SU-DHL-6 (cell line): Measurements from ENCODE around the gene MUC3A.
"Not testable (repeated sequence)": the region's sequence is repeated elsewhere in the genome, so short reads cannot be mapped to it uniquely, and the experiment has no call there.

ENCODE experiments used
- H2AFZ ChIP-seq: fragments of 200-600 bp; sonication (generic); 2 replicates; pipeline ENCODE4 v1.6.1; 2014; ENCODE audit warnings: low read depth, mild to moderate bottlenecking, moderate library complexity, mixed read lengths, antibody characterized with exemption, low read length; ENCODE audit not compliant: severe bottlenecking
- H3F3A ChIP-seq: fragments of 200-600 bp; shearing (Covaris generic); 2 replicates; pipeline ENCODE4 v1.6.0; 2016; ENCODE audit warnings: antibody characterized with exemption, mild to moderate bottlenecking; ENCODE audit not compliant: insufficient read depth
- H3K27ac ChIP-seq: fragments of 200-600 bp; sonication (generic); 2 replicates; pipeline ENCODE4 v1.5.1; 2016; ENCODE audit warnings: low read depth, mild to moderate bottlenecking, low read length, moderate library complexity, mixed read lengths
- H3K27me3 ChIP-seq: fragments of 200-600 bp; sonication (generic), shearing (Covaris generic); 2 replicates; pipeline ENCODE4 v1.6.0; 2014; ENCODE audit warnings: mild to moderate bottlenecking, low read length
- H3K36me3 ChIP-seq: fragments of 200-600 bp; sonication (generic); 2 replicates; pipeline ENCODE4 v1.6.1; 2014; ENCODE audit warnings: mild to moderate bottlenecking, low read length, mixed read lengths
- H3K4me2 ChIP-seq: fragments of 300-600, 200-600 bp; shearing (Covaris generic), sonication (generic); 2 replicates; pipeline ENCODE4 v1.6.0; 2014; ENCODE audit warnings: low read length, low read depth, mild to moderate bottlenecking; ENCODE audit not compliant: poor library complexity, severe bottlenecking
- H3K4me3 ChIP-seq: fragments of 200-600 bp; sonication (generic); 2 replicates; pipeline ENCODE4 v1.5.1; 2014; ENCODE audit warnings: antibody characterized with exemption, low read length, mild to moderate bottlenecking, mixed read lengths; ENCODE audit not compliant: insufficient read depth, poor library complexity, severe bottlenecking
- H3K79me2 ChIP-seq: fragments of 200-600 bp; sonication (generic); 2 replicates; pipeline ENCODE4 v1.6.1; 2014; ENCODE audit warnings: mild to moderate bottlenecking, low read length, moderate library complexity; ENCODE audit not compliant: insufficient read depth
- H3K9ac ChIP-seq: fragments of 200-600 bp; sonication (generic); 2 replicates; pipeline ENCODE4 v1.7.0; 2014; ENCODE audit warnings: mild to moderate bottlenecking, low read length
- H3K9me2 ChIP-seq: fragments of 200-600 bp; sonication (generic); replicated peaks from 2 replicates; pipeline ENCODE4 v1.6.1; 2014; ENCODE audit warnings: low read length; ENCODE audit not compliant: insufficient read depth
- H3K9me3 ChIP-seq: fragments of 200-600 bp; sonication (generic); 2 replicates; pipeline ENCODE4 v1.6.1; 2014; ENCODE audit warnings: low read length, mixed read lengths; ENCODE audit not compliant: insufficient read depth
- H4K20me1 ChIP-seq: fragments of 200-600 bp; sonication (generic); 2 replicates; pipeline ENCODE4 v1.6.1; 2014; ENCODE audit warnings: low read depth, mild to moderate bottlenecking, antibody characterized with exemption, low read length, moderate library complexity, mixed read lengths
- EZH2phosphoT487 ChIP-seq: fragments of 200-600 bp; sonication (generic), shearing (Covaris generic); conservative IDR thresholded peaks from 2 replicates; pipeline ENCODE4 v1.6.1; 2018; ENCODE audit warnings: mild to moderate bottlenecking, antibody characterized with exemption, low read length, moderate library complexity, mixed read lengths
- TF ChIP-seq, protein P1 (sequence below): fragments of 200-600 bp; sonication (generic); IDR thresholded peaks from one replicate; pipeline ENCODE4 v1.5.1; 2017; ENCODE audit warnings: antibody characterized with exemption, mild to moderate bottlenecking, low read length, moderate library complexity; ENCODE audit not compliant: insufficient read depth, poor library complexity, severe bottlenecking

Gene MUC3A

GRCh38 chr7:100914208-100914878 lies 35.0 kb upstream of the MUC3A start:
- H3K27me3 ChIP-seq, result no peaks in the 10 kb centered on the region
- H3K4me3 ChIP-seq, result no peak overlapping the region

GRCh38 chr7:100914879-100915447 lies 34.4 kb upstream of the MUC3A start:
- no peak overlapping the region for H3K4me2 ChIP-seq

More at GRCh38 chr7:100914208-100914878, 35.0 kb upstream of the MUC3A start:
- Histone ChIP-seq H3K9me2 (no peaks in the 10 kb centered on the region), H4K20me1 (no peaks in the 10 kb centered on the region), H3K9ac (no peak overlapping the region), H3K4me2 (no peak overlapping the region), H3K27ac (no peak overlapping the region), H3F3A (no peaks in the 10 kb centered on the region), H3K79me2 (no peaks in the 10 kb centered on the region), H2AFZ (no peak overlapping the region), H3K9me3 (no peaks in the 10 kb centered on the region), H3K36me3 (no peaks in the 10 kb centered on the region)
- no peak for TF ChIP-seq EZH2phosphoT487
- TF ChIP-seq, protein P1, sequence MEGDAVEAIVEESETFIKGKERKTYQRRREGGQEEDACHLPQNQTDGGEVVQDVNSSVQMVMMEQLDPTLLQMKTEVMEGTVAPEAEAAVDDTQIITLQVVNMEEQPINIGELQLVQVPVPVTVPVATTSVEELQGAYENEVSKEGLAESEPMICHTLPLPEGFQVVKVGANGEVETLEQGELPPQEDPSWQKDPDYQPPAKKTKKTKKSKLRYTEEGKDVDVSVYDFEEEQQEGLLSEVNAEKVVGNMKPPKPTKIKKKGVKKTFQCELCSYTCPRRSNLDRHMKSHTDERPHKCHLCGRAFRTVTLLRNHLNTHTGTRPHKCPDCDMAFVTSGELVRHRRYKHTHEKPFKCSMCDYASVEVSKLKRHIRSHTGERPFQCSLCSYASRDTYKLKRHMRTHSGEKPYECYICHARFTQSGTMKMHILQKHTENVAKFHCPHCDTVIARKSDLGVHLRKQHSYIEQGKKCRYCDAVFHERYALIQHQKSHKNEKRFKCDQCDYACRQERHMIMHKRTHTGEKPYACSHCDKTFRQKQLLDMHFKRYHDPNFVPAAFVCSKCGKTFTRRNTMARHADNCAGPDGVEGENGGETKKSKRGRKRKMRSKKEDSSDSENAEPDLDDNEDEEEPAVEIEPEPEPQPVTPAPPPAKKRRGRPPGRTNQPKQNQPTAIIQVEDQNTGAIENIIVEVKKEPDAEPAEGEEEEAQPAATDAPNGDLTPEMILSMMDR, result no peak

DNA sequence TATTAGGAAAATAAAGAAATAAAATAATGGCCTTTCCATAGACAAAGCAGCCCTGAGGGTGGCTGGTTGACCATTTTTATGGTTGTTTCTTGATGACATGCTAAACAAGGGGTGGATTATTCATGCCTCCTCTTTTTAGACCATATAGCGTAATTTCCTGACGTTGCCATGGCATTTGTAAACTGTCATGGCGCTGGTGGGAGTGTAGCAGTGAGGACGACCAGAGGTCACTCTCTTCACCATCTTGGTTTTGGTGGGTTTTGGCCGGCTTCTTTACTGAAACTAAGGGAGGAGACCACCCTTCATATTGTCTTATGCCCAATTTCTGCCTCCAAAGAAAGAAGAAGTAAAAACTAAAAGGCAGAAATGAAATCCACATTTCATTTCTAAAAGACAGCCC lies 30.0 kb upstream of the MUC3A start:
- not testable (repeated sequence) for H3K9me3 ChIP-seq, H3K9ac ChIP-seq, H3K27me3 ChIP-seq, H3K36me3 ChIP-seq, H3K27ac ChIP-seq, H3K79me2 ChIP-seq, H3K4me2 ChIP-seq, H4K20me1 ChIP-seq, H3K4me3 ChIP-seq, H3K9me2 ChIP-seq, H2AFZ ChIP-seq, H3F3A ChIP-seq

More at GRCh38 chr7:100914879-100915447, 34.4 kb upstream of the MUC3A start:
- H3K4me3 ChIP-seq, result no peak overlapping the region
- H3K36me3 ChIP-seq, result no peaks in the 10 kb centered on the region
- H3F3A ChIP-seq, result no peaks in the 10 kb centered on the region
- H4K20me1 ChIP-seq, result no peaks in the 10 kb centered on the region
- TF ChIP-seq, protein P1, result no peak
- no peak for TF ChIP-seq EZH2phosphoT487
- no peaks in the 10 kb centered on the region for H3K9me2 ChIP-seq
- no peaks in the 10 kb centered on the region for H3K9me3 ChIP-seq
- no peak overlapping the region for H3K27ac ChIP-seq
- H3K27me3 ChIP-seq, result no peaks in the 10 kb centered on the region
- H3K79me2 ChIP-seq, result no peaks in the 10 kb centered on the region
- no peak overlapping the region for H3K9ac ChIP-seq
- H2AFZ ChIP-seq, result no peak overlapping the region

DNA sequence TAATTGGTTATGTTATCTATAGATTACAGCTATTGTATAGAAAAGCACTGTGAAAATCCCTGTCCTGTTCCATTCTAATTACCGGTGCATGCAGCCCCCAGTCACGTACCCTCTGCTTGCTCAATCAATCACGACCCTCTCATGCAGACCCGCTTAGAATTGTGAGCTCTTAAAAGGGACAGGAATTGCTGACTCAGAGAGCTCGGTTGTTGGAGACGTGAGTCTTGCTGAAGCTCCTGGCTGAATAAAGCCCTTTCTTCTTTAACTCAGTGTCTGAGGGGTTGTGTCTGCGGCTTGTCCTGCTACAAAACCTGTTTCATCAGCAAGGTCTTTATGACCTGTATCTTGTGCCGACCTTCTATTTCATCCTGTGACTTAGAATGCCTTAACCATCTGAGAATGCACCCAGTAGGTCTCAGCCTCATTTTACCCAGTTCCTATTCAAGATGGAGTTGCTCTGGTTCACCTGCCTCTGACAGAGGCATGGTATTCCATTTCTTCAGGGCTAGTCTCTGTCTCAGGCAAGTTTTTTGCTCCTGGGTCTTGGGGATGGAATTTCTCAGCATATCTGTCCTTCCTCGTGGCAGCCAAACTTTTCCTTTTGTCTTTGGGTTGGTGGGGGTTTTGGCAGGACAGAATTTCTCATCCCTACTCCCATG lies 29.4 kb upstream of the MUC3A start:
- H3K9ac ChIP-seq, H2AFZ ChIP-seq, H3K4me2 ChIP-seq, H3F3A ChIP-seq, H4K20me1 ChIP-seq, H3K27me3 ChIP-seq, H3K9me2 ChIP-seq, H3K27ac ChIP-seq, H3K36me3 ChIP-seq, H3K79me2 ChIP-seq, H3K9me3 ChIP-seq, H3K4me3 ChIP-seq: not testable (repeated sequence)
